ENCODE data around the gene GMDS.

- TF ChIP-seq SNAI2 (CRISPR knock-in tag; IDR thresholded peaks at IDR 0.05) (peak; percentile 89; the same call in 1 of the 2 replicates), CSDC2 (CRISPR knock-in tag; IDR thresholded peaks at IDR 0.05) (no peak), ZFP3 (CRISPR knock-in tag; IDR thresholded peaks at IDR 0.05) (peak; percentile 72; the same call in 1 of the 2 replicates)
Observed at GRCh38 chr6:1802491-1803395, 442.7 kb downstream of the GMDS start.

Data from SK-N-SH treated with all-trans-retinoic acid at 6 μM for 48 hours (cell line).